ENCODE data around the gene BABAM1. TPM values are rescaled to one million over a fixed set of nuclear protein-coding genes. Genes with fewer than 3 reads are reported as not detected.

BABAM1 gene
- total RNA-seq, 2 donors from 2014 or later: 136 to 151 TPM

- Histone ChIP-seq H3K9ac (ENCODE audit: extremely low read depth, low read length, poor library complexity, severe bottlenecking) (peak overlapping the region; percentile 49), H3K27me3 (ENCODE audit: control insufficient read depth, insufficient read depth, low read length, poor library complexity, severe bottlenecking) (no peaks in the 10 kb centered on the region), H3K4me1 (ENCODE audit: control insufficient read depth, insufficient read depth, low read length) (no peaks in the 10 kb centered on the region), H3K36me3 (ENCODE audit: control insufficient read depth, insufficient read depth, low read length) (peaks cover 6% of the 10 kb centered on the region), H3K4me3 (ENCODE audit: low read length) (peak overlapping the region; percentile 73), H3K27ac (ENCODE audit: low read depth, low read length) (no peak overlapping the region), H3K9me3 (ENCODE audit: control insufficient read depth, low read length) (peaks cover 5% of the 10 kb centered on the region)
- H3K4me1 Mint-ChIP-seq: peaks cover 12% of the 10 kb centered on the region
- peak overlapping the region; percentile 61 for H3K4me3 Mint-ChIP-seq
- H3K36me3 Mint-ChIP-seq (ENCODE audit: low read depth): peaks cover 15% of the 10 kb centered on the region
- H3K9me3 Mint-ChIP-seq: peaks cover 10% of the 10 kb centered on the region
- DNase-seq: peak; percentile 68
- H3K27ac Mint-ChIP-seq: no peak overlapping the region
- no peaks in the 10 kb centered on the region for H3K27me3 Mint-ChIP-seq (ENCODE audit: insufficient read depth)
- WGBS, 2 experiments (ENCODE audit: insufficient coverage in 1 of 2, insufficient read length in 1 of 2): 20 to 21% methylated on average over 16 to 29 of the region's 29 CpGs
- TF ChIP-seq CTCF (conservative IDR thresholded peaks at IDR 0.05): no peak
Measured at GRCh38 chr19:17302391-17303166, 35.3 kb downstream of the BABAM1 start.

GRCh38 chr19:17303167-17303939 is 36.1 kb downstream of the BABAM1 start, which contains the start of gene ABHD8:
TSS of gene ABHD8 (minus strand) at chr19:17303425. CDS start at chr19:17301616, 1,809 bp downstream.
- peaks cover 11% of the 10 kb centered on the region for H3K36me3 Mint-ChIP-seq (ENCODE audit: low read depth)
- peaks cover 2% of the 10 kb centered on the region for H3K9me3 Mint-ChIP-seq
- peak; percentile 99 for DNase-seq
- H3K4me3 Mint-ChIP-seq: peak within 1 kb of the TSS; percentile 61
- no peak within 1 kb of the TSS for H3K27ac Mint-ChIP-seq
- Histone ChIP-seq H3K9me3 (ENCODE audit: control insufficient read depth, low read length) (peaks cover 2% of the 10 kb centered on the region), H3K4me3 (ENCODE audit: low read length) (peak within 1 kb of the TSS; percentile 73), H3K36me3 (ENCODE audit: control insufficient read depth, insufficient read depth, low read length) (peaks cover 2% of the 10 kb centered on the region), H3K27ac (ENCODE audit: low read depth, low read length) (no peak within 1 kb of the TSS), H3K9ac (ENCODE audit: extremely low read depth, low read length, poor library complexity, severe bottlenecking) (peak within 1 kb of the TSS; percentile 49), H3K4me1 (ENCODE audit: control insufficient read depth, insufficient read depth, low read length) (no peaks in the 10 kb centered on the region), H3K27me3 (ENCODE audit: control insufficient read depth, insufficient read depth, low read length, poor library complexity, severe bottlenecking) (no peaks in the 10 kb centered on the region)
- 2 to 4% methylated on average over 28 to 52 of the region's 52 CpGs for WGBS, 2 experiments (ENCODE audit: insufficient coverage in 1 of 2, insufficient read length in 1 of 2)
- TF ChIP-seq CTCF (conservative IDR thresholded peaks at IDR 0.05): peak; percentile 83
- peaks cover 17% of the 10 kb centered on the region for H3K4me1 Mint-ChIP-seq
- no peaks in the 10 kb centered on the region for H3K27me3 Mint-ChIP-seq (ENCODE audit: insufficient read depth)

- no peaks in the 10 kb centered on the region for H3K4me1 ChIP-seq (ENCODE audit: control insufficient read depth, insufficient read depth, low read length)
- no peak overlapping the region for H3K4me3 Mint-ChIP-seq
- H3K4me1 Mint-ChIP-seq: peaks cover 17% of the 10 kb centered on the region
- DNase-seq: no peak
- H3K36me3 ChIP-seq (ENCODE audit: control insufficient read depth, insufficient read depth, low read length): no peaks in the 10 kb centered on the region
- 89% methylated on average over 6 to 12 of the region's 12 CpGs for WGBS, 2 experiments (ENCODE audit: insufficient coverage in 1 of 2, insufficient read length in 1 of 2)
- no peak overlapping the region for H3K9ac ChIP-seq (ENCODE audit: extremely low read depth, low read length, poor library complexity, severe bottlenecking)
- H3K27me3 Mint-ChIP-seq (ENCODE audit: insufficient read depth): no peaks in the 10 kb centered on the region
- no peak overlapping the region for H3K4me3 ChIP-seq (ENCODE audit: low read length)
- no peaks in the 10 kb centered on the region for H3K9me3 Mint-ChIP-seq
- TF ChIP-seq CTCF (conservative IDR thresholded peaks at IDR 0.05): no peak
- H3K27me3 ChIP-seq (ENCODE audit: control insufficient read depth, insufficient read depth, low read length, poor library complexity, severe bottlenecking): no peaks in the 10 kb centered on the region
- H3K36me3 Mint-ChIP-seq (ENCODE audit: low read depth): peaks cover 6% of the 10 kb centered on the region
- H3K27ac Mint-ChIP-seq: no peak overlapping the region
- no peaks in the 10 kb centered on the region for H3K9me3 ChIP-seq (ENCODE audit: control insufficient read depth, low read length)
- no peak overlapping the region for H3K27ac ChIP-seq (ENCODE audit: low read depth, low read length)
Measured at GRCh38 chr19:17303940-17304267, 36.7 kb downstream of the BABAM1 start.
